GM12892 (cell line): ENCODE results near the gene LOXL1.

Experiments
- POLR2A ChIP-seq: IDR thresholded peaks from 2 replicates; pipeline ENCODE4 v1.6.1; 2011; ENCODE audit warnings: low read depth, low read length, control low read depth
- POLR2AphosphoS5 ChIP-seq: IDR thresholded peaks from 2 replicates; pipeline ENCODE4 v1.6.1; 2011; ENCODE audit warnings: low read depth, low read length, control low read depth

DNA sequence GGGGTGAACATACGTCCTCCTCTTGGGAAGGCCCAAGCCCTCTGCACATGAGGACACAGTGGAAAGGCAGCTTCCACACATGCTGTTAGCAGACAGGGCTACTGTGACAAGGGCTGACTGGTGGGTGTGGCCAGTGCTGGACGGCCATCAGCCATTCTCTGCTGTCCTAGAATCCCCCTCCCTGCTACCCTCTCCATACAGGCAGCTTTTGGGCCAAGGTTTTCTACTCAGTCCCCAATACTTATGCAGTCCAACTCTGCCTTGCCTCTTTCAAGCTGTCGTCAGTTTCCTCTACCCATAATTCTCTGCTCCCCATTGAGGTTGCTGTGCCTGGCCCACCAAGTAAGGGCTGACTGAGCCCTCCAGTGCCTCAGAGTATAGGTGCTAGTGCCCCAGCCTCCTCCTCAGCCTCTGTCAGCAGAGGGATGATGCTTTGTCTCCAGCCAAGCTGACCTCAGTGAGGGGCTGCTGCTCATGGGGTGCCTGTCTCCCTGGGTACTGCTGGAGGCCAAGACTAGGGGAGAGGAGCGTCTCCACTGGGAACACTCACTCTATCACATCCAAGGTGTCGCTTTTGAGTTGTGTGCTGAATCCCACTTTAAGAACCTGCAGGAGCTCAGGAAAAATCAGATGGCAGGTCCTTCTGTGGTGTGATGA, 2.8 kb downstream of the LOXL1 start:
- TF ChIP-seq POLR2A = no peak
- no peak for TF ChIP-seq POLR2AphosphoS5
